ENCODE results near the gene CYSTM1.

DNA sequence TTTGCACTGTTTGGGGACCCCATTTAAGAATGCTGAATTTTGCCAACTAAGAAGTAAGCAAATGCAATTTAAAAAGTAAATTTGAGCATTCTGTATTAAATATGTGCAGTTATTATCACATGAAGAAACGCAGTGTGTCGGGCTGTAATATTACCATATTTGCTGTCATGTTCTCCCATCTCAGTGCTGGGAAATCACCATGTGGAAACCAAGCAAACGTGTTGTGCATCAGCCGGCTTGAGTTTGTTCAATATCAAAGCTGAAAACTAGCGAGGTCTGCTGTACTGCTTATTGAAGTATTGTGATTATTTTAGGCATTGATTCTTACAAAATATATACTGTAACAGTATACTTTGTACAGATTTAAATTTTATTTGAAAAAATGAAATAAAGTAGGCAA lies 46.6 kb upstream of the CYSTM1 start:
- TF ChIP-seq, protein P1, sequence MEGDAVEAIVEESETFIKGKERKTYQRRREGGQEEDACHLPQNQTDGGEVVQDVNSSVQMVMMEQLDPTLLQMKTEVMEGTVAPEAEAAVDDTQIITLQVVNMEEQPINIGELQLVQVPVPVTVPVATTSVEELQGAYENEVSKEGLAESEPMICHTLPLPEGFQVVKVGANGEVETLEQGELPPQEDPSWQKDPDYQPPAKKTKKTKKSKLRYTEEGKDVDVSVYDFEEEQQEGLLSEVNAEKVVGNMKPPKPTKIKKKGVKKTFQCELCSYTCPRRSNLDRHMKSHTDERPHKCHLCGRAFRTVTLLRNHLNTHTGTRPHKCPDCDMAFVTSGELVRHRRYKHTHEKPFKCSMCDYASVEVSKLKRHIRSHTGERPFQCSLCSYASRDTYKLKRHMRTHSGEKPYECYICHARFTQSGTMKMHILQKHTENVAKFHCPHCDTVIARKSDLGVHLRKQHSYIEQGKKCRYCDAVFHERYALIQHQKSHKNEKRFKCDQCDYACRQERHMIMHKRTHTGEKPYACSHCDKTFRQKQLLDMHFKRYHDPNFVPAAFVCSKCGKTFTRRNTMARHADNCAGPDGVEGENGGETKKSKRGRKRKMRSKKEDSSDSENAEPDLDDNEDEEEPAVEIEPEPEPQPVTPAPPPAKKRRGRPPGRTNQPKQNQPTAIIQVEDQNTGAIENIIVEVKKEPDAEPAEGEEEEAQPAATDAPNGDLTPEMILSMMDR (IDR thresholded peaks at IDR 0.05; ENCODE audit: control extremely low read depth in 1 of 3, insufficient read depth in 1 of 3, low read depth in 1 of 3, low read length in 3 of 3), result no peak
- no peak for TF ChIP-seq SIN3A (conservative IDR thresholded peaks at IDR 0.05 in 1 of 2, IDR thresholded peaks at IDR 0.05 in 1 of 2; ENCODE audit: low read depth in 1 of 2, low read length in 2 of 2)
- no peak for TF ChIP-seq EGR1 (IDR thresholded peaks at IDR 0.05; ENCODE audit: borderline replicate concordance, low read depth, low read length)
- TF ChIP-seq POU5F1 (IDR thresholded peaks at IDR 0.05; ENCODE audit: low read depth, low read length), result no peak
- no peak for TF ChIP-seq CHD2 (IDR thresholded peaks at IDR 0.05; ENCODE audit: low read length)
- TF ChIP-seq CBX8 (IDR thresholded peaks at IDR 0.05; ENCODE audit: borderline replicate concordance, low read depth, low read length), result no peak
- no peak for TF ChIP-seq POLR2A (IDR thresholded peaks at IDR 0.05; ENCODE audit: control extremely low read depth in 1 of 2, low read depth in 2 of 2, low read length in 2 of 2)
- no peak for TF ChIP-seq TEAD4 (IDR thresholded peaks at IDR 0.05; ENCODE audit: low read depth, low read length)

All from H1 (cell line).